ENCODE data around the gene SFT2D2.

- no peak for TF ChIP-seq POLR2A (IDR thresholded peaks at IDR 0.05; ENCODE audit: control extremely low read depth in 1 of 2, low read depth in 2 of 2, low read length in 2 of 2)
- no peak for TF ChIP-seq EGR1 (IDR thresholded peaks at IDR 0.05; ENCODE audit: borderline replicate concordance, low read depth, low read length)
- TF ChIP-seq CBX5 (IDR thresholded peaks at IDR 0.05; ENCODE audit: low read depth, low read length) = no peak
- TF ChIP-seq, protein P1, sequence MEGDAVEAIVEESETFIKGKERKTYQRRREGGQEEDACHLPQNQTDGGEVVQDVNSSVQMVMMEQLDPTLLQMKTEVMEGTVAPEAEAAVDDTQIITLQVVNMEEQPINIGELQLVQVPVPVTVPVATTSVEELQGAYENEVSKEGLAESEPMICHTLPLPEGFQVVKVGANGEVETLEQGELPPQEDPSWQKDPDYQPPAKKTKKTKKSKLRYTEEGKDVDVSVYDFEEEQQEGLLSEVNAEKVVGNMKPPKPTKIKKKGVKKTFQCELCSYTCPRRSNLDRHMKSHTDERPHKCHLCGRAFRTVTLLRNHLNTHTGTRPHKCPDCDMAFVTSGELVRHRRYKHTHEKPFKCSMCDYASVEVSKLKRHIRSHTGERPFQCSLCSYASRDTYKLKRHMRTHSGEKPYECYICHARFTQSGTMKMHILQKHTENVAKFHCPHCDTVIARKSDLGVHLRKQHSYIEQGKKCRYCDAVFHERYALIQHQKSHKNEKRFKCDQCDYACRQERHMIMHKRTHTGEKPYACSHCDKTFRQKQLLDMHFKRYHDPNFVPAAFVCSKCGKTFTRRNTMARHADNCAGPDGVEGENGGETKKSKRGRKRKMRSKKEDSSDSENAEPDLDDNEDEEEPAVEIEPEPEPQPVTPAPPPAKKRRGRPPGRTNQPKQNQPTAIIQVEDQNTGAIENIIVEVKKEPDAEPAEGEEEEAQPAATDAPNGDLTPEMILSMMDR (IDR thresholded peaks at IDR 0.05; ENCODE audit: control extremely low read depth in 1 of 3, insufficient read depth in 1 of 3, low read depth in 1 of 3, low read length in 3 of 3) = no peak
- TF ChIP-seq TAF1 (IDR thresholded peaks at IDR 0.05; ENCODE audit: low read depth, low read length) = no peak
- TF ChIP-seq, protein P2, sequence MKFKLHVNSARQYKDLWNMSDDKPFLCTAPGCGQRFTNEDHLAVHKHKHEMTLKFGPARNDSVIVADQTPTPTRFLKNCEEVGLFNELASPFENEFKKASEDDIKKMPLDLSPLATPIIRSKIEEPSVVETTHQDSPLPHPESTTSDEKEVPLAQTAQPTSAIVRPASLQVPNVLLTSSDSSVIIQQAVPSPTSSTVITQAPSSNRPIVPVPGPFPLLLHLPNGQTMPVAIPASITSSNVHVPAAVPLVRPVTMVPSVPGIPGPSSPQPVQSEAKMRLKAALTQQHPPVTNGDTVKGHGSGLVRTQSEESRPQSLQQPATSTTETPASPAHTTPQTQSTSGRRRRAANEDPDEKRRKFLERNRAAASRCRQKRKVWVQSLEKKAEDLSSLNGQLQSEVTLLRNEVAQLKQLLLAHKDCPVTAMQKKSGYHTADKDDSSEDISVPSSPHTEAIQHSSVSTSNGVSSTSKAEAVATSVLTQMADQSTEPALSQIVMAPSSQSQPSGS (IDR thresholded peaks at IDR 0.05; ENCODE audit: low read length) = no peak
- no peak for TF ChIP-seq SP1 (IDR thresholded peaks at IDR 0.05; ENCODE audit: low read depth, low read length)
- no peak for TF ChIP-seq SIN3A (conservative IDR thresholded peaks at IDR 0.05 in 1 of 2, IDR thresholded peaks at IDR 0.05 in 1 of 2; ENCODE audit: low read depth in 1 of 2, low read length in 2 of 2)
- TF ChIP-seq CREB1 (IDR thresholded peaks at IDR 0.05) = no peak
These were observed 17.4 kb downstream of the SFT2D2 start for GRCh38 chr1:168243198-168243597.

Data from H1 (cell line).